ENCODE results near the gene COX18. TPM values are rescaled to one million over a fixed set of nuclear protein-coding genes. Genes with fewer than 3 reads are reported as not detected.

COX18 gene
- total RNA-seq, 2 experiments from 2014 or later = 16.9 to 23.5 TPM

- BruUV-seq (replicated peaks) = no TSS peak
- CTCF ChIA-PET (ENCODE audit: unreplicated experiment) = no interaction called here
Measured at GRCh38 chr4:73068491-73069337, 802 bp downstream of the COX18 start.

GRCh38 chr4:73067971-73068394, 1.5 kb downstream of the COX18 start:
- peak; percentile 41 for DNase-seq (ENCODE audit: low spot score)

More at GRCh38 chr4:73068491-73069337, 802 bp downstream of the COX18 start:
- Histone ChIP-seq H3K4me3 (ENCODE audit: low read depth, low read length, poor library complexity, severe bottlenecking) (peak overlapping the region; percentile 81), H3K9me3 (ENCODE audit: low read length) (no peaks in the 10 kb centered on the region), H3K4me1 (ENCODE audit: insufficient read depth, low read length, poor library complexity, severe bottlenecking) (peaks cover 15% of the 10 kb centered on the region), H3K79me2 (ENCODE audit: insufficient read depth, low read depth, low read length) (peaks cover 18% of the 10 kb centered on the region; the same call in 1 of the 2 replicates), H3K36me3 (ENCODE audit: insufficient read depth, low read length) (peaks cover 57% of the 10 kb centered on the region), H3K4me2 (ENCODE audit: low read length) (peak overlapping the region; percentile 93), H3K27ac (ENCODE audit: low read depth, low read length, poor library complexity, severe bottlenecking) (peak overlapping the region; percentile 93), H4K20me1 (ENCODE audit: insufficient read depth, low read length) (no peaks in the 10 kb centered on the region), H3K9me2 (ENCODE audit: insufficient read depth, low read length) (no peaks in the 10 kb centered on the region), H2AFZ (ENCODE audit: low read length) (peak overlapping the region; percentile 88)
- TF ChIP-seq CTCF (conservative IDR thresholded peaks at IDR 0.05; ENCODE audit: low read length) (no peak), EZH2phosphoT487 (IDR thresholded peaks at IDR 0.05; ENCODE audit: borderline replicate concordance, low read depth, low read length) (no peak)
- POLR2A ChIA-PET = interaction anchor here (0.6 to 1.2 kb wide), 2 partner anchors 55 to 541 kb away, joined by 3 to 6 read pairs; no protein-coding TSS in a partner anchor
- peak; percentile 47 for DNase-seq (ENCODE audit: low spot score)
- intact Hi-C loops (cut with micrococcal nuclease; ENCODE audit: unreplicated experiment) = loop anchor here (1.0 to 10.0 kb wide), 3 partner anchors 191 to 586 kb away; no protein-coding TSS in a partner anchor

More at GRCh38 chr4:73067971-73068394, 1.5 kb downstream of the COX18 start:
- intact Hi-C loops (cut with micrococcal nuclease; ENCODE audit: unreplicated experiment) = loop anchor here (5.0 to 10.0 kb wide), 2 partner anchors 539 to 587 kb away; no protein-coding TSS in a partner anchor
- Histone ChIP-seq H3K9me3 (ENCODE audit: low read length) (no peaks in the 10 kb centered on the region), H3K36me3 (ENCODE audit: insufficient read depth, low read length) (peaks cover 54% of the 10 kb centered on the region), H3K4me1 (ENCODE audit: insufficient read depth, low read length, poor library complexity, severe bottlenecking) (peaks cover 15% of the 10 kb centered on the region), H3K27ac (ENCODE audit: low read depth, low read length, poor library complexity, severe bottlenecking) (peak overlapping the region; percentile 93), H4K20me1 (ENCODE audit: insufficient read depth, low read length) (no peaks in the 10 kb centered on the region), H2AFZ (ENCODE audit: low read length) (peak overlapping the region; percentile 88), H3K4me2 (ENCODE audit: low read length) (peak overlapping the region; percentile 93), H3K79me2 (ENCODE audit: insufficient read depth, low read depth, low read length) (peaks cover 18% of the 10 kb centered on the region; the same call in 1 of the 2 replicates), H3K4me3 (ENCODE audit: low read depth, low read length, poor library complexity, severe bottlenecking) (peak overlapping the region; percentile 81), H3K9me2 (ENCODE audit: insufficient read depth, low read length) (no peaks in the 10 kb centered on the region)
- BruUV-seq (replicated peaks) = TSS peak; percentile 58
- TF ChIP-seq CTCF (conservative IDR thresholded peaks at IDR 0.05; ENCODE audit: low read length) (no peak), EZH2phosphoT487 (IDR thresholded peaks at IDR 0.05; ENCODE audit: borderline replicate concordance, low read depth, low read length) (no peak)
- CTCF ChIA-PET (ENCODE audit: unreplicated experiment) = no interaction called here
- POLR2A ChIA-PET = interaction anchor here (0.8 to 1.2 kb wide), 3 partner anchors 56 to 549 kb away, joined by 3 to 6 read pairs (median 5); no protein-coding TSS in a partner anchor

All from OCI-LY7 (cell line).